T-helper 2 cell treated with Interferon-gamma antibody and Interleukin-4, amounts not matched to agents 5 μg/mL and 100 μg/mL, for 36 hours (primary cell): ENCODE results near the gene WDSUB1.

Source experiments
- DNase-seq: peaks from one replicate; pipeline ENCODE4 v3.0.0; 2021; ENCODE audit warnings: low spot score
- H3K27ac Mint-ChIP-seq: one replicate; pipeline ENCODE4 v1.8.0; 2021; ENCODE audit warnings: mild to moderate bottlenecking, mixed read lengths
- H3K27me3 Mint-ChIP-seq: one replicate; pipeline ENCODE4 v1.8.0; 2021; ENCODE audit warnings: low read depth, mixed read lengths
- H3K36me3 Mint-ChIP-seq: one replicate; pipeline ENCODE4 v1.8.0; 2021; ENCODE audit warnings: low read depth, mixed read lengths
- H3K4me1 Mint-ChIP-seq: one replicate; pipeline ENCODE4 v1.8.0; 2021; ENCODE audit warnings: low read depth, mixed read lengths
- H3K4me3 Mint-ChIP-seq: one replicate; pipeline ENCODE4 v1.8.0; 2022; ENCODE audit warnings: mild to moderate bottlenecking, moderate library complexity, mixed read lengths
- H3K9me3 Mint-ChIP-seq: one replicate; pipeline ENCODE4 v1.8.0; 2021; ENCODE audit warnings: mixed read lengths

Gene WDSUB1

GRCh38 chr2:159251296-159252173 lies 35.0 kb downstream of the WDSUB1 start:
- no peak for DNase-seq
- Mint-ChIP-seq H3K4me3 (no peak overlapping the region), H3K4me1 (no peaks in the 10 kb centered on the region), H3K36me3 (peaks cover 7% of the 10 kb centered on the region), H3K27ac (no peak overlapping the region), H3K27me3 (no peaks in the 10 kb centered on the region), H3K9me3 (peaks cover 5% of the 10 kb centered on the region)

GRCh38 chr2:159249990-159250715 lies 36.4 kb downstream of the WDSUB1 start:
- Mint-ChIP-seq H3K9me3 (peaks cover 14% of the 10 kb centered on the region), H3K27ac (no peak overlapping the region), H3K4me1 (no peaks in the 10 kb centered on the region), H3K36me3 (peaks cover 12% of the 10 kb centered on the region), H3K4me3 (no peak overlapping the region), H3K27me3 (no peaks in the 10 kb centered on the region)
- no peak for DNase-seq

GRCh38 chr2:159246325-159246988 lies 40.0 kb downstream of the WDSUB1 start:
- Mint-ChIP-seq H3K9me3 (peaks cover 14% of the 10 kb centered on the region), H3K4me1 (no peaks in the 10 kb centered on the region), H3K4me3 (no peak overlapping the region), H3K27me3 (no peaks in the 10 kb centered on the region), H3K36me3 (peaks cover 17% of the 10 kb centered on the region), H3K27ac (no peak overlapping the region)
- DNase-seq = no peak

- no peak for DNase-seq
- Mint-ChIP-seq H3K4me1 (no peaks in the 10 kb centered on the region), H3K27me3 (no peaks in the 10 kb centered on the region), H3K27ac (no peak overlapping the region), H3K9me3 (peaks cover 14% of the 10 kb centered on the region), H3K36me3 (peaks cover 20% of the 10 kb centered on the region), H3K4me3 (no peak overlapping the region)
Observed at GRCh38 chr2:159243529-159243928, 43.0 kb downstream of the WDSUB1 start.

GRCh38 chr2:159234868-159235267 lies 51.6 kb downstream of the WDSUB1 start:
- Mint-ChIP-seq H3K4me1 (no peaks in the 10 kb centered on the region), H3K27ac (no peak overlapping the region), H3K9me3 (no peaks in the 10 kb centered on the region), H3K27me3 (no peaks in the 10 kb centered on the region), H3K4me3 (no peak overlapping the region), H3K36me3 (peaks cover 2% of the 10 kb centered on the region)
- DNase-seq = no peak

- H3K27ac Mint-ChIP-seq = no peak overlapping the region
- no peaks in the 10 kb centered on the region for H3K27me3 Mint-ChIP-seq
- DNase-seq = no peak
- H3K9me3 Mint-ChIP-seq = no peaks in the 10 kb centered on the region
- H3K4me3 Mint-ChIP-seq = no peak overlapping the region
- H3K4me1 Mint-ChIP-seq = no peaks in the 10 kb centered on the region
- H3K36me3 Mint-ChIP-seq = peaks cover 2% of the 10 kb centered on the region
Observed at GRCh38 chr2:159232456-159233170, 53.9 kb downstream of the WDSUB1 start.

- H3K36me3 Mint-ChIP-seq = peaks cover 2% of the 10 kb centered on the region
- H3K9me3 Mint-ChIP-seq = no peaks in the 10 kb centered on the region
- no peak for DNase-seq
- H3K27me3 Mint-ChIP-seq = no peaks in the 10 kb centered on the region
- H3K27ac Mint-ChIP-seq = no peak overlapping the region
- peaks cover 2% of the 10 kb centered on the region for H3K4me1 Mint-ChIP-seq
- H3K4me3 Mint-ChIP-seq = no peak overlapping the region
Observed at GRCh38 chr2:159230145-159230877, 56.2 kb downstream of the WDSUB1 start.

GRCh38 chr2:159229476-159230144 lies 56.9 kb downstream of the WDSUB1 start:
- Mint-ChIP-seq H3K36me3 (peaks cover 2% of the 10 kb centered on the region), H3K4me1 (peaks cover 2% of the 10 kb centered on the region), H3K27ac (no peak overlapping the region), H3K27me3 (no peaks in the 10 kb centered on the region), H3K4me3 (no peak overlapping the region), H3K9me3 (no peaks in the 10 kb centered on the region)
- no peak for DNase-seq

GRCh38 chr2:159228081-159228581 lies 58.4 kb downstream of the WDSUB1 start:
- Mint-ChIP-seq H3K4me1 (peaks cover 2% of the 10 kb centered on the region), H3K9me3 (no peaks in the 10 kb centered on the region), H3K27me3 (no peaks in the 10 kb centered on the region), H3K36me3 (no peaks in the 10 kb centered on the region), H3K4me3 (no peak overlapping the region), H3K27ac (no peak overlapping the region)
- no peak for DNase-seq

GRCh38 chr2:159227467-159227866 lies 59.0 kb downstream of the WDSUB1 start:
- no peaks in the 10 kb centered on the region for H3K9me3 Mint-ChIP-seq
- peaks cover 2% of the 10 kb centered on the region for H3K4me1 Mint-ChIP-seq
- H3K27ac Mint-ChIP-seq = no peak overlapping the region
- H3K27me3 Mint-ChIP-seq = no peaks in the 10 kb centered on the region
- H3K36me3 Mint-ChIP-seq = no peaks in the 10 kb centered on the region
- H3K4me3 Mint-ChIP-seq = no peak overlapping the region
- DNase-seq = no peak

- H3K9me3 Mint-ChIP-seq = no peaks in the 10 kb centered on the region
- no peak for DNase-seq
- H3K36me3 Mint-ChIP-seq = no peaks in the 10 kb centered on the region
- peaks cover 2% of the 10 kb centered on the region for H3K4me1 Mint-ChIP-seq
- H3K4me3 Mint-ChIP-seq = no peak overlapping the region
- H3K27me3 Mint-ChIP-seq = no peaks in the 10 kb centered on the region
- no peak overlapping the region for H3K27ac Mint-ChIP-seq
Observed at GRCh38 chr2:159226608-159227385, 59.7 kb downstream of the WDSUB1 start.

- no peaks in the 10 kb centered on the region for H3K27me3 Mint-ChIP-seq
- no peak overlapping the region for H3K27ac Mint-ChIP-seq
- H3K9me3 Mint-ChIP-seq = no peaks in the 10 kb centered on the region
- no peak for DNase-seq
- H3K4me3 Mint-ChIP-seq = no peak overlapping the region
- H3K4me1 Mint-ChIP-seq = peaks cover 2% of the 10 kb centered on the region
- no peaks in the 10 kb centered on the region for H3K36me3 Mint-ChIP-seq
Observed at GRCh38 chr2:159226059-159226461, 60.4 kb downstream of the WDSUB1 start.
